HG02938 (cell line): ENCODE data around the gene MPPED1.

ENCODE experiments used
- ATAC-seq: cut with Tn5 transposase; IDR thresholded peaks from one replicate; pipeline ENCODE4 v1.9.1; 2021; ENCODE audit warnings: mild to moderate bottlenecking, moderate library complexity; ENCODE audit not compliant: unreplicated experiment

Gene MPPED1

GRCh38 chr22:43491177-43491576, 79.4 kb downstream of the MPPED1 start:
- ATAC-seq: no peak

- ATAC-seq: no peak
Measured at GRCh38 chr22:43491737-43492136, 79.9 kb downstream of the MPPED1 start.

- ATAC-seq: no peak
Measured at GRCh38 chr22:43493297-43493696, 81.5 kb downstream of the MPPED1 start.

- ATAC-seq: no peak
Measured at GRCh38 chr22:43497956-43498855, 86.4 kb downstream of the MPPED1 start.

GRCh38 chr22:43498856-43499253, 87.0 kb downstream of the MPPED1 start:
- no peak for ATAC-seq

- no peak for ATAC-seq
Measured at GRCh38 chr22:43500792-43501785, 89.3 kb downstream of the MPPED1 start.

- no peak for ATAC-seq
Measured at GRCh38 chr22:43501878-43502277, 90.1 kb downstream of the MPPED1 start.

- ATAC-seq: no peak
Measured at GRCh38 chr22:43502306-43502874, 90.6 kb downstream of the MPPED1 start.

GRCh38 chr22:43504068-43504467, 92.3 kb downstream of the MPPED1 start:
- ATAC-seq: no peak

- ATAC-seq: no peak
Measured at GRCh38 chr22:43504666-43505261, 93.0 kb downstream of the MPPED1 start.

GRCh38 chr22:43505423-43505822, 93.6 kb downstream of the MPPED1 start:
- no peak for ATAC-seq

- no peak for ATAC-seq
Measured at GRCh38 chr22:43505896-43506295, 94.1 kb downstream of the MPPED1 start.

- ATAC-seq: no peak
Measured at GRCh38 chr22:43506487-43506886, 94.7 kb downstream of the MPPED1 start.

GRCh38 chr22:43507235-43507634, 95.4 kb downstream of the MPPED1 start:
- ATAC-seq: no peak

- ATAC-seq: no peak
Measured at GRCh38 chr22:43508489-43508888, 96.7 kb downstream of the MPPED1 start.

GRCh38 chr22:43509337-43509736, 97.5 kb downstream of the MPPED1 start:
- ATAC-seq: no peak

GRCh38 chr22:43510281-43511070, 98.7 kb downstream of the MPPED1 start:
- no peak for ATAC-seq

GRCh38 chr22:43511276-43511910, 99.6 kb downstream of the MPPED1 start:
- ATAC-seq: no peak

- no peak for ATAC-seq
Measured at GRCh38 chr22:43512279-43512678, 100.5 kb downstream of the MPPED1 start.
